GM21381 (cell line): ENCODE results near the gene DLX2.
"Not testable (repeated sequence)": the region's sequence is repeated elsewhere in the genome, so short reads cannot be mapped to it uniquely, and the experiment has no call there.

Source experiments
- ATAC-seq: cut with Tn5 transposase; IDR thresholded peaks from one replicate; pipeline ENCODE4 v1.9.1; 2021; ENCODE audit warnings: mild to moderate bottlenecking, moderate library complexity; ENCODE audit not compliant: unreplicated experiment

The DLX2 gene

GRCh38 chr2:172083628-172084394 is 18.9 kb downstream of the DLX2 start:
- no peak for ATAC-seq

- no peak for ATAC-seq
These were observed 19.6 kb downstream of the DLX2 start for GRCh38 chr2:172082944-172083627.

GRCh38 chr2:172082105-172082943 is 20.4 kb downstream of the DLX2 start:
- ATAC-seq: no peak

GRCh38 chr2:172081221-172082022 is 21.3 kb downstream of the DLX2 start:
- no peak for ATAC-seq

GRCh38 chr2:172080641-172081220 is 22.0 kb downstream of the DLX2 start:
- ATAC-seq: no peak

- ATAC-seq: no peak
These were observed 22.7 kb downstream of the DLX2 start for GRCh38 chr2:172079838-172080640.

GRCh38 chr2:172079416-172079815 is 23.3 kb downstream of the DLX2 start:
- no peak for ATAC-seq

GRCh38 chr2:172074254-172074653 is 28.4 kb downstream of the DLX2 start:
- no peak for ATAC-seq

GRCh38 chr2:172073518-172073917 is 29.2 kb downstream of the DLX2 start:
- ATAC-seq: no peak

- no peak for ATAC-seq
These were observed 30.0 kb downstream of the DLX2 start for GRCh38 chr2:172072706-172073105.

GRCh38 chr2:172072303-172072702 is 30.4 kb downstream of the DLX2 start:
- no peak for ATAC-seq

GRCh38 chr2:172070936-172071335 is 31.8 kb downstream of the DLX2 start:
- ATAC-seq: no peak

GRCh38 chr2:172067905-172068304 is 34.8 kb downstream of the DLX2 start:
- ATAC-seq: not testable (repeated sequence)

GRCh38 chr2:172066394-172066886 is 36.3 kb downstream of the DLX2 start:
- no peak for ATAC-seq

- ATAC-seq: no peak
These were observed 37.6 kb downstream of the DLX2 start for GRCh38 chr2:172065111-172065510.

GRCh38 chr2:172063446-172063845 is 39.3 kb downstream of the DLX2 start:
- no peak for ATAC-seq

- no peak for ATAC-seq
These were observed 40.2 kb downstream of the DLX2 start for GRCh38 chr2:172062402-172063004.

GRCh38 chr2:172060118-172060517 is 42.6 kb downstream of the DLX2 start:
- not testable (repeated sequence) for ATAC-seq

- ATAC-seq: no peak
These were observed 44.0 kb downstream of the DLX2 start for GRCh38 chr2:172058660-172059059.
